Astrocyte (in vitro differentiated cells and primary cell): Measurements from ENCODE around the gene CREB3L2. TPM values are rescaled to one million over a fixed set of nuclear protein-coding genes. Genes with fewer than 3 reads are reported as not detected.

ENCODE experiments used
- DNase-seq: peaks from one replicate; pipeline ENCODE4 v3.0.0-alpha.2; 2010; ENCODE audit warnings: low read depth
- FAIRE-seq: peaks from 2 replicates; lab custom pipeline; 2011; peaks lifted over from hg19 to GRCh38; lab: Jason Lieb, UNC
- H2AFZ ChIP-seq: 2 replicates; pipeline ENCODE4 v1.6.0; 2012; ENCODE audit warnings: low read depth, low read length, inconsistent platforms
- H3K27ac ChIP-seq: 2 replicates; pipeline ENCODE4 v1.5.1; 2011; ENCODE audit warnings: low read depth, low read length, inconsistent platforms
- H3K27me3 ChIP-seq: 2 replicates; pipeline ENCODE4 v1.6.0; 2011; ENCODE audit warnings: low read length, inconsistent platforms; ENCODE audit not compliant: insufficient read depth
- H3K36me3 ChIP-seq: 2 replicates; pipeline ENCODE4 v1.5.1; 2011; ENCODE audit warnings: low read length, inconsistent platforms; ENCODE audit not compliant: insufficient read depth
- H3K4me1 ChIP-seq: 2 replicates; pipeline ENCODE4 v1.5.1; 2011; ENCODE audit warnings: low read length, inconsistent platforms; ENCODE audit not compliant: insufficient read depth
- H3K4me2 ChIP-seq: 2 replicates; pipeline ENCODE4 v1.6.0; 2012; ENCODE audit warnings: low read length, inconsistent platforms
- H3K4me3 ChIP-seq: 2 replicates; pipeline ENCODE4 v1.5.1; 2011; ENCODE audit warnings: low read depth, mild to moderate bottlenecking, low read length, inconsistent platforms; ENCODE audit not compliant: insufficient read depth
- H3K79me2 ChIP-seq: 2 replicates; pipeline ENCODE4 v1.6.0; 2012; ENCODE audit warnings: mild to moderate bottlenecking, low read length, inconsistent platforms; ENCODE audit not compliant: insufficient read depth
- H3K9ac ChIP-seq: 2 replicates; pipeline ENCODE4 v1.6.0; 2012; ENCODE audit warnings: mild to moderate bottlenecking, low read length, inconsistent platforms
- H3K9me3 ChIP-seq: 2 replicates; pipeline ENCODE4 v1.5.1; 2012; ENCODE audit warnings: low read depth, mild to moderate bottlenecking, low read length, inconsistent platforms; ENCODE audit not compliant: insufficient read depth
- H4K20me1 ChIP-seq: 2 replicates; pipeline ENCODE4 v1.6.0; 2012; ENCODE audit warnings: low read length, inconsistent platforms; ENCODE audit not compliant: insufficient read depth
- H3K27ac Mint-ChIP-seq: one replicate; pipeline ENCODE4 v1.8.0; 2021; ENCODE audit warnings: mild to moderate bottlenecking, mixed read lengths; ENCODE audit not compliant: unreplicated experiment
- H3K27me3 Mint-ChIP-seq: one replicate; pipeline ENCODE4 v1.8.0; 2021; ENCODE audit warnings: low read depth, mixed read lengths; ENCODE audit not compliant: unreplicated experiment
- H3K36me3 Mint-ChIP-seq: one replicate; pipeline ENCODE4 v1.8.0; 2021; ENCODE audit warnings: low read depth, mixed read lengths; ENCODE audit not compliant: unreplicated experiment
- H3K4me1 Mint-ChIP-seq: one replicate; pipeline ENCODE4 v1.8.0; 2021; ENCODE audit warnings: low read depth, mixed read lengths; ENCODE audit not compliant: unreplicated experiment
- H3K4me3 Mint-ChIP-seq: one replicate; pipeline ENCODE4 v1.8.0; 2021; ENCODE audit warnings: mild to moderate bottlenecking, moderate library complexity, mixed read lengths; ENCODE audit not compliant: unreplicated experiment
- H3K9me3 Mint-ChIP-seq: one replicate; pipeline ENCODE4 v1.8.0; 2021; ENCODE audit warnings: mild to moderate bottlenecking, mixed read lengths; ENCODE audit not compliant: unreplicated experiment
- EZH2 ChIP-seq: IDR thresholded peaks from 2 replicates; pipeline ENCODE4 v1.6.1; 2012; ENCODE audit warnings: mild to moderate bottlenecking, low read length, inconsistent platforms; ENCODE audit not compliant: insufficient read depth
- total RNA-seq: library from RNA; stranded (reverse); gene quantifications from 2 replicates; pipeline ENCODE4 v1.2.1, GENCODE V29; 2021
- TF ChIP-seq, protein P1 (sequence below): IDR thresholded peaks from 2 replicates; pipeline ENCODE4 v1.5.1; 2011; ENCODE audit warnings: low read depth, mild to moderate bottlenecking, inconsistent platforms, low read length, moderate library complexity; ENCODE audit not compliant: insufficient read depth

CREB3L2 gene
- total RNA-seq, 1 donor from 2014 or later, result 116 TPM

- H3K9me3 ChIP-seq, result peaks cover 2% of the 10 kb centered on the region
- FAIRE-seq, result no peak
- H3K4me3 ChIP-seq, result no peak overlapping the region
- Mint-ChIP-seq H3K4me3 (peak overlapping the region; percentile 34), H3K27me3 (no peaks in the 10 kb centered on the region), H3K36me3 (peaks cover 24% of the 10 kb centered on the region), H3K4me1 (peaks cover 87% of the 10 kb centered on the region), H3K9me3 (peaks cover 7% of the 10 kb centered on the region), H3K27ac (peak overlapping the region; percentile 78)
- TF ChIP-seq EZH2, result no peak
- TF ChIP-seq, protein P1, sequence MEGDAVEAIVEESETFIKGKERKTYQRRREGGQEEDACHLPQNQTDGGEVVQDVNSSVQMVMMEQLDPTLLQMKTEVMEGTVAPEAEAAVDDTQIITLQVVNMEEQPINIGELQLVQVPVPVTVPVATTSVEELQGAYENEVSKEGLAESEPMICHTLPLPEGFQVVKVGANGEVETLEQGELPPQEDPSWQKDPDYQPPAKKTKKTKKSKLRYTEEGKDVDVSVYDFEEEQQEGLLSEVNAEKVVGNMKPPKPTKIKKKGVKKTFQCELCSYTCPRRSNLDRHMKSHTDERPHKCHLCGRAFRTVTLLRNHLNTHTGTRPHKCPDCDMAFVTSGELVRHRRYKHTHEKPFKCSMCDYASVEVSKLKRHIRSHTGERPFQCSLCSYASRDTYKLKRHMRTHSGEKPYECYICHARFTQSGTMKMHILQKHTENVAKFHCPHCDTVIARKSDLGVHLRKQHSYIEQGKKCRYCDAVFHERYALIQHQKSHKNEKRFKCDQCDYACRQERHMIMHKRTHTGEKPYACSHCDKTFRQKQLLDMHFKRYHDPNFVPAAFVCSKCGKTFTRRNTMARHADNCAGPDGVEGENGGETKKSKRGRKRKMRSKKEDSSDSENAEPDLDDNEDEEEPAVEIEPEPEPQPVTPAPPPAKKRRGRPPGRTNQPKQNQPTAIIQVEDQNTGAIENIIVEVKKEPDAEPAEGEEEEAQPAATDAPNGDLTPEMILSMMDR, result no peak
- peak overlapping the region; percentile 97 for H3K27ac ChIP-seq
- DNase-seq, result peak; percentile 99
- no peaks in the 10 kb centered on the region for H3K27me3 ChIP-seq
- H2AFZ ChIP-seq, result no peak overlapping the region
- H3K9ac ChIP-seq, result peak overlapping the region; percentile 83
- peak overlapping the region; percentile 76 for H3K4me2 ChIP-seq
- H4K20me1 ChIP-seq, result peaks cover 39% of the 10 kb centered on the region
- peaks cover 67% of the 10 kb centered on the region for H3K4me1 ChIP-seq
- peaks cover 97% of the 10 kb centered on the region for H3K79me2 ChIP-seq
- H3K36me3 ChIP-seq, result peaks cover 4% of the 10 kb centered on the region
Observed at GRCh38 chr7:137978464-137979237, 23.2 kb downstream of the CREB3L2 start.

DNA sequence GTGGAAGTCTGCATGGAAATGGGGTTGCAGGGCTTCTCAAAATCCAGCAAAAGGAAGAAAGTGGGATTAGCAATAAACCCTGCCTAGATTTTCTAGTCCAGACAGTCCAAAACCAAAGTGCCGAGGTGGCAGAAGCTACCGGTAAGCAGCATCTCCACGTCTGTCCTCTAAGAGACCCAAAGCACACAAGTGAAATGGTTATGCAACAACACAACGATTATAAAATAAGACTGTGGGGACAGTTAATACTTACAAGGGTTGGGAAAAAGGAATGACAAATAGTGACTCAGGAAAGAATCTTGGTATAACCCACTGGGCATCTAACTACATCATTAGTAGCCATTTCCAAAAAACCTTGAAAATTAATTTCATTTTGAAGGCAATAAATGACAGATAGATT lies 24.7 kb downstream of the CREB3L2 start:
- H3K36me3 Mint-ChIP-seq, result peaks cover 19% of the 10 kb centered on the region
- peaks cover 4% of the 10 kb centered on the region for H3K36me3 ChIP-seq
- H3K4me3 Mint-ChIP-seq, result no peak overlapping the region
- H3K9me3 Mint-ChIP-seq, result peaks cover 7% of the 10 kb centered on the region
- no peak overlapping the region for H3K4me2 ChIP-seq
- H3K4me3 ChIP-seq, result no peak overlapping the region
- H3K9me3 ChIP-seq, result peaks cover under 1% of the 10 kb centered on the region
- H3K4me1 ChIP-seq, result peaks cover 60% of the 10 kb centered on the region
- H4K20me1 ChIP-seq, result peaks cover 41% of the 10 kb centered on the region
- H3K9ac ChIP-seq, result no peak overlapping the region
- DNase-seq (peak; percentile 51), FAIRE-seq (no peak)
- H3K27ac ChIP-seq, result peak overlapping the region; percentile 97
- TF ChIP-seq, protein P1, result no peak
- TF ChIP-seq EZH2, result no peak
- H3K27me3 Mint-ChIP-seq, result no peaks in the 10 kb centered on the region
- peaks cover 96% of the 10 kb centered on the region for H3K79me2 ChIP-seq
- H3K27me3 ChIP-seq, result no peaks in the 10 kb centered on the region
- no peak overlapping the region for H2AFZ ChIP-seq
- H3K4me1 Mint-ChIP-seq, result peaks cover 76% of the 10 kb centered on the region
- peak overlapping the region; percentile 66 for H3K27ac Mint-ChIP-seq

DNA sequence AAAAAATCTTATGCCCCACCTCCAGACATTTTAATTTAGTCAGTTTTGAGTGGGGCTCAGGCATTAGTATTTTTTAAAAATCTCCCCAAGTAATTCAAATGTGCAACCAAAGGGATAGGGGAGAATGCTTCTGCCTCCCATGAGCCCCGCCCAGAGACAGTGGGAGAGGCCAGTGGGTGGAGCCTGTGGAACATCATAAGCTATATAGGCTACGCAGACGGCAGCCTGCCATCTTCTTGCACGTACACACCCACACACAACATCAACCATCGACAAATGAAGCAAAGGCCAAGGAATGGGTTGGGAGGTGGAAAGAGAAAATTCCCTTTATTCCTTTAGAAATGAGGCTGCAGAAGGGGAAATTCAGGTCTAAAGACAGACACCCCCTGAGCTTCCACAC lies 25.2 kb downstream of the CREB3L2 start:
- FAIRE-seq, result no peak
- TF ChIP-seq, protein P1, result no peak
- TF ChIP-seq EZH2, result no peak
- Histone ChIP-seq H3K27ac (peak overlapping the region; percentile 10), H2AFZ (no peak overlapping the region), H3K79me2 (peaks cover 96% of the 10 kb centered on the region), H3K9me3 (no peaks in the 10 kb centered on the region), H3K9ac (no peak overlapping the region), H4K20me1 (peaks cover 41% of the 10 kb centered on the region), H3K36me3 (peaks cover 5% of the 10 kb centered on the region), H3K4me2 (no peak overlapping the region), H3K4me3 (no peak overlapping the region), H3K27me3 (no peaks in the 10 kb centered on the region), H3K4me1 (peaks cover 55% of the 10 kb centered on the region)
- peaks cover 6% of the 10 kb centered on the region for H3K9me3 Mint-ChIP-seq
- H3K4me3 Mint-ChIP-seq, result peak overlapping the region; percentile 37
- DNase-seq, result no peak
- H3K27ac Mint-ChIP-seq, result peak overlapping the region; percentile 66
- peaks cover 76% of the 10 kb centered on the region for H3K4me1 Mint-ChIP-seq
- peaks cover 18% of the 10 kb centered on the region for H3K36me3 Mint-ChIP-seq
- H3K27me3 Mint-ChIP-seq, result no peaks in the 10 kb centered on the region
